Measurements from ENCODE around the gene CPA1.

The CPA1 gene

DNA sequence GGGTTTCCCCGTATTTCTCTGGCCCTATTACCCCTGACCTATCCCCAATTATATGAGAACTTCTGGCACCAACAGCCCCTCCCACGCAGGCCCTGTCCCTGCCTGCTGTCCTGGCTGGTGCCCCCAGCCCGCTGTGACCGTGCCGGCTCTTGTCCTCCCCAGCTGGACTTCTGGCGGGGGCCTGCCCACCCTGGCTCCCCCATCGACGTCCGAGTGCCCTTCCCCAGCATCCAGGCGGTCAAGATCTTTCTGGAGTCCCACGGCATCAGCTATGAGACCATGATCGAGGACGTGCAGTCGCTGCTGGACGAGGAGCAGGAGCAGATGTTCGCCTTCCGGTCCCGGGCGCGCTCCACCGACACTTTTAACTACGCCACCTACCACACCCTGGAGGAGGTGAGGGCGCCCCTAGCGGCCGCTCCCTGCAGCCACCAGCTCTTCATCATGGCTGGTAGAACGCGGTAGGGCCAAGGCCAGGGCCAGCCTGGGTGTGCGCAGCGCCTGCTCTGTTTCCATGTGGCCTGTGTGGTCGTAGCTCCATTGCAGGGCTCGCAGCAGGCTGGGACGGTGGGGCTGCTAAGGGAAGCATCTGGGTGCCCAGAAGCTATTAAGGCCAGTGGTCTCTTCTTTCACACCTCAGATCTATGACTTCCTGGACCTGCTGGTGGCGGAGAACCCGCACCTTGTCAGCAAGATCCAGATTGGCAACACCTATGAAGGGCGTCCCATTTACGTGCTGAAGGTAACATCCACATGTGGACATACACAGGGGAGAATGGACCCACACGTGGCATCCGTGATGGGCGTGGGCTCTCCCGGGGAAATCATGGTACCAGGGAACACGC lies 1.4 kb downstream of the CPA1 start:
- no peak overlapping the region for H3K4me3 ChIP-seq (ENCODE audit: low read length)
- TF ChIP-seq EZH2phosphoT487 (IDR thresholded peaks at IDR 0.05; ENCODE audit: low read depth): no peak
- TF ChIP-seq, protein P1, sequence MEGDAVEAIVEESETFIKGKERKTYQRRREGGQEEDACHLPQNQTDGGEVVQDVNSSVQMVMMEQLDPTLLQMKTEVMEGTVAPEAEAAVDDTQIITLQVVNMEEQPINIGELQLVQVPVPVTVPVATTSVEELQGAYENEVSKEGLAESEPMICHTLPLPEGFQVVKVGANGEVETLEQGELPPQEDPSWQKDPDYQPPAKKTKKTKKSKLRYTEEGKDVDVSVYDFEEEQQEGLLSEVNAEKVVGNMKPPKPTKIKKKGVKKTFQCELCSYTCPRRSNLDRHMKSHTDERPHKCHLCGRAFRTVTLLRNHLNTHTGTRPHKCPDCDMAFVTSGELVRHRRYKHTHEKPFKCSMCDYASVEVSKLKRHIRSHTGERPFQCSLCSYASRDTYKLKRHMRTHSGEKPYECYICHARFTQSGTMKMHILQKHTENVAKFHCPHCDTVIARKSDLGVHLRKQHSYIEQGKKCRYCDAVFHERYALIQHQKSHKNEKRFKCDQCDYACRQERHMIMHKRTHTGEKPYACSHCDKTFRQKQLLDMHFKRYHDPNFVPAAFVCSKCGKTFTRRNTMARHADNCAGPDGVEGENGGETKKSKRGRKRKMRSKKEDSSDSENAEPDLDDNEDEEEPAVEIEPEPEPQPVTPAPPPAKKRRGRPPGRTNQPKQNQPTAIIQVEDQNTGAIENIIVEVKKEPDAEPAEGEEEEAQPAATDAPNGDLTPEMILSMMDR (IDR thresholded peaks at IDR 0.05; ENCODE audit: low read depth, low read length): peak; percentile 23; the same call in 1 of the 2 replicates
- no peaks in the 10 kb centered on the region for H3K27me3 ChIP-seq (ENCODE audit: low read depth, low read length)
- no peak overlapping the region for H3K27ac ChIP-seq (ENCODE audit: low read length)
- H3K9ac ChIP-seq (ENCODE audit: low read length): no peak overlapping the region
- no peak overlapping the region for H2AFZ ChIP-seq (ENCODE audit: low read depth, low read length)
- no peaks in the 10 kb centered on the region for H3K36me3 ChIP-seq (replicated peaks; ENCODE audit: low read depth, low read length)
- no peaks in the 10 kb centered on the region for H3K4me1 ChIP-seq (ENCODE audit: low read length)
- no peaks in the 10 kb centered on the region for H4K20me1 ChIP-seq (ENCODE audit: insufficient read depth, low read length)
- no peak overlapping the region for H3K4me2 ChIP-seq (ENCODE audit: low read length)
- no peaks in the 10 kb centered on the region for H3K79me2 ChIP-seq (ENCODE audit: low read length)
- H3K9me3 ChIP-seq (ENCODE audit: insufficient read depth, low read length): no peaks in the 10 kb centered on the region

DNA sequence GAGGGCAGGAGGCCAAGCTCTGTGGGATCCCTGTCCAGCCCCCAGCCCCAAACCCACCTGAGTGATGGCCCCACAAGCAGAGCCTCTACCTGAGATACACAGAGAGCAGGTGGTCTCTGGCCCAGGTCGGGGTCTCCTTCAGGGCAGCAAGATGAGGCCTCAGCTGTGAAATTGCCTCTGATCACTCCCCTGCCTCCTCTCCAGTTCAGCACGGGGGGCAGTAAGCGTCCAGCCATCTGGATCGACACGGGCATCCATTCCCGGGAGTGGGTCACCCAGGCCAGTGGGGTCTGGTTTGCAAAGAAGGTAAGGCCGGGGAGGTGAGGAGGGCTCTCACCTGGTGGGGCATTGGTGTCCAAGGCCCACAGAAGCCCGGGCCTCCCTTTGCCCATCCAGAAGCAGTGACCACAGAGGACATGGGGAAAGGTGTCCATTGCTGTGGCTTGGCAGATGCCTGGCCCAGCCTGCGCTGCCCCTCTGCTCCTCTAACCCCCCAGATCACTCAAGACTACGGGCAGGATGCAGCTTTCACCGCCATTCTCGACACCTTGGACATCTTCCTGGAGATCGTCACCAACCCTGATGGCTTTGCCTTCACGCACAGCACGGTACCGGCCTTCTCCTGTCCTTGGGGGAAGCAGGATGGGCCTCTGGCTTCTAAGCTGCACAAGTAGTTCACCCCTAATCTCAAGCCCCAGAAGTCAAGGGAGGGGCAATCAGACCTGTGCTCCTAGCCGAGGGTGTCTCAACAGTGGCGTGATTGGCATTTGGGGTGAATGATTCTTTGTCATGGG lies 3.1 kb downstream of the CPA1 start:
- Histone ChIP-seq H3K27ac (ENCODE audit: low read length) (no peak overlapping the region), H4K20me1 (ENCODE audit: insufficient read depth, low read length) (no peaks in the 10 kb centered on the region), H3K79me2 (ENCODE audit: low read length) (no peaks in the 10 kb centered on the region), H2AFZ (ENCODE audit: low read depth, low read length) (no peak overlapping the region), H3K27me3 (ENCODE audit: low read depth, low read length) (no peaks in the 10 kb centered on the region), H3K9me3 (ENCODE audit: insufficient read depth, low read length) (no peaks in the 10 kb centered on the region), H3K9ac (ENCODE audit: low read length) (no peak overlapping the region), H3K4me1 (ENCODE audit: low read length) (no peaks in the 10 kb centered on the region), H3K4me2 (ENCODE audit: low read length) (no peak overlapping the region), H3K36me3 (replicated peaks; ENCODE audit: low read depth, low read length) (no peaks in the 10 kb centered on the region), H3K4me3 (ENCODE audit: low read length) (no peak overlapping the region)
- TF ChIP-seq EZH2phosphoT487 (IDR thresholded peaks at IDR 0.05; ENCODE audit: low read depth): no peak
- TF ChIP-seq, protein P1 (IDR thresholded peaks at IDR 0.05; ENCODE audit: low read depth, low read length): no peak

DNA sequence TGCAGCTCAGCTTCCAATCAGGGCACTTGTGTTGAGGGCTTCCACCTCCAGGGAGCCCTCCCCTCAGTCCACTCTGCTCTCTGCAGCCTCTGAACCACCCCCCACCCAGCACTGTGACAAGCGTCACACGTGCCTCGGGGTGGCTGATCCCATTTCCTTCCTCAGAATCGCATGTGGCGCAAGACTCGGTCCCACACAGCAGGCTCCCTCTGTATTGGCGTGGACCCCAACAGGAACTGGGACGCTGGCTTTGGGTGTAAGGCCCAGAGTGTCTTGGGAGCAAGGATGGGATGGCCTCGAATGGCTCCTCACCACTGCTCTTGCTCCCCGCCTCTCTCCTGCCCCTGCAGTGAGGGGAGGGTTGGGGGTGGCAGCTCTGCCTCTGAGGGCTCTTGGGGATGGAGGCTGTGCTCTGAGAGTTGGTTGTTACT lies 4.1 kb downstream of the CPA1 start:
- TF ChIP-seq, protein P1 (IDR thresholded peaks at IDR 0.05; ENCODE audit: low read depth, low read length): no peak
- no peak for TF ChIP-seq EZH2phosphoT487 (IDR thresholded peaks at IDR 0.05; ENCODE audit: low read depth)

More for the DNA sequence above, 4.1 kb downstream of the CPA1 start:
- no peaks in the 10 kb centered on the region for H3K9me3 ChIP-seq (ENCODE audit: insufficient read depth, low read length)
- no peak overlapping the region for H3K27ac ChIP-seq (ENCODE audit: low read length)
- H3K27me3 ChIP-seq (ENCODE audit: low read depth, low read length): no peaks in the 10 kb centered on the region
- H4K20me1 ChIP-seq (ENCODE audit: insufficient read depth, low read length): no peaks in the 10 kb centered on the region
- no peak overlapping the region for H3K4me3 ChIP-seq (ENCODE audit: low read length)
- H3K4me2 ChIP-seq (ENCODE audit: low read length): no peak overlapping the region
- no peaks in the 10 kb centered on the region for H3K4me1 ChIP-seq (ENCODE audit: low read length)
- no peak overlapping the region for H2AFZ ChIP-seq (ENCODE audit: low read depth, low read length)
- no peak overlapping the region for H3K9ac ChIP-seq (ENCODE audit: low read length)
- H3K36me3 ChIP-seq (replicated peaks; ENCODE audit: low read depth, low read length): no peaks in the 10 kb centered on the region
- no peaks in the 10 kb centered on the region for H3K79me2 ChIP-seq (ENCODE audit: low read length)

Data from OCI-LY3 (cell line).